HCT116 (cell line): ENCODE measurements around the gene ANKFN1. TPM values are rescaled to one million over a fixed set of nuclear protein-coding genes. Genes with fewer than 3 reads are reported as not detected.

ENCODE experiments used
- ATAC-seq: fragments of 200-7000 bp; cut with Tn5 transposase; 2 replicates; pipeline ENCODE4 v1.9.1; 2020; ENCODE audit warnings: mild to moderate bottlenecking, moderate library complexity
- BruUV-seq: library from RNA; stranded (reverse); fragments of 400-500 nt; replicated peaks from 2 replicates; lab custom pipeline; 2021; lab: Mats Ljungman, UMichigan
- CTCF ChIA-PET: fragments of 300-600 bp; sonication (Branson Sonifier 250); formaldehyde crosslinking; loops from one replicate; lab custom pipeline; 2021; ENCODE audit warnings: antibody characterized with exemption; lab: Charles Lee
- POLR2A ChIA-PET: fragments of 300-600, 350-600 bp; sonication (Branson Sonifier 250); formaldehyde crosslinking; loops from one replicate; lab custom pipeline; 2021; ENCODE audit warnings: antibody characterized with exemption; lab: Charles Lee
- RAD21 ChIA-PET, 2 experiments: fragments of 300-600 bp; sonication (Branson Sonifier 250); formaldehyde crosslinking; loops; one replicate each; lab custom pipeline; 2023; ENCODE audit warnings: low total read pairs in 2 of 2; ENCODE audit not compliant: uncharacterized antibody in 2 of 2, unreplicated experiment in 2 of 2, low non-redundant PET in 1 of 2; lab: Charles Lee
- DNase-seq: peaks from one replicate; pipeline ENCODE4 v3.0.0-alpha.2; 2010; ENCODE audit warnings: low read depth, low spot score
- H2AFZ ChIP-seq: fragments of 200-600 bp; shearing (Covaris generic), sonication (generic); 2 replicates; pipeline ENCODE4 v1.6.1; 2017; ENCODE audit warnings: low read depth, mixed run types, mixed read lengths, antibody characterized with exemption, low read length; ENCODE audit not compliant: poor library complexity, severe bottlenecking
- H3K27ac ChIP-seq: 2 replicates; pipeline ENCODE4 v1.5.1; 2012; ENCODE audit warnings: low read depth, low read length
- H3K27me3 ChIP-seq: fragments of 200-600 bp; sonication (generic); 2 replicates; pipeline ENCODE4 v1.6.1; 2016; ENCODE audit warnings: mixed run types, low read length, mixed read lengths; ENCODE audit not compliant: insufficient read depth
- H3K36me3 ChIP-seq, 2 experiments: fragments of 200-500 bp in 1 of 2; fragments of 200-600 bp in 1 of 2; sonication (Bioruptor generic) in 1 of 2; sonication (generic) in 1 of 2; 2 replicates each; pipeline versions ENCODE4 v1.5.1 to v1.6.1; 2014 to 2016; ENCODE audit warnings: low read length in 2 of 2, inconsistent platforms in 1 of 2, mixed read lengths in 1 of 2, mixed run types in 1 of 2; ENCODE audit not compliant: insufficient read depth in 2 of 2, control insufficient read depth in 1 of 2
- H3K4me1 ChIP-seq, 2 experiments: fragments of 200-600 bp in 1 of 2; sonication (generic) in 1 of 2; 2 replicates each; pipeline versions ENCODE4 v1.5.1 to v1.6.1; 2012 to 2017; ENCODE audit warnings: low read length in 2 of 2, inconsistent platforms in 1 of 2, mild to moderate bottlenecking in 1 of 2, mixed read lengths in 1 of 2, mixed run types in 1 of 2, moderate library complexity in 1 of 2; ENCODE audit not compliant: insufficient read depth in 2 of 2, control insufficient read depth in 1 of 2
- H3K4me2 ChIP-seq: fragments of 200-600 bp; sonication (generic); 2 replicates; pipeline ENCODE4 v1.6.1; 2017; ENCODE audit warnings: mixed run types, low read length, mixed read lengths
- H3K4me3 ChIP-seq, 2 experiments: fragments of 200-600 bp in 1 of 2; sonication (generic) in 1 of 2; replicated peaks in 1 of 2; 2 replicates each; pipeline ENCODE4 v1.5.1; 2011 to 2016; ENCODE audit warnings: low read length in 2 of 2, control low read depth in 1 of 2, low read depth in 1 of 2, mild to moderate bottlenecking in 1 of 2, mixed read lengths in 1 of 2, mixed run types in 1 of 2
- H3K79me2 ChIP-seq: fragments of 200-600 bp; sonication (generic); 2 replicates; pipeline ENCODE4 v1.6.1; 2017; ENCODE audit warnings: mild to moderate bottlenecking, mixed run types, low read length, moderate library complexity, mixed read lengths; ENCODE audit not compliant: insufficient read depth
- H3K9ac ChIP-seq: fragments of 200-600 bp; sonication (generic); 2 replicates; pipeline ENCODE4 v1.6.1; 2016; ENCODE audit warnings: low read length, mixed read lengths
- H3K9me2 ChIP-seq: fragments of 200-600 bp; sonication (generic), shearing (Covaris generic); 2 replicates; pipeline ENCODE4 v1.6.1; 2017; ENCODE audit warnings: mixed run types, mild to moderate bottlenecking, moderate library complexity; ENCODE audit not compliant: insufficient read depth
- H3K9me3 ChIP-seq, 2 experiments: fragments of 200-500 bp in 1 of 2; fragments of 200-600 bp in 1 of 2; sonication (Bioruptor generic) in 1 of 2; sonication (generic) in 1 of 2; 2 replicates each; pipeline ENCODE4 v1.6.1; 2014 to 2017; ENCODE audit warnings: low read length in 2 of 2, mixed read lengths in 2 of 2, inconsistent platforms in 1 of 2, low read depth in 1 of 2, mild to moderate bottlenecking in 1 of 2, mixed run types in 1 of 2, moderate library complexity in 1 of 2; ENCODE audit not compliant: control insufficient read depth in 1 of 2, insufficient read depth in 1 of 2
- H4K20me1 ChIP-seq: fragments of 200-600 bp; sonication (generic), shearing (Covaris generic); 2 replicates; pipeline ENCODE4 v1.6.1; 2017; ENCODE audit warnings: mixed run types, mild to moderate bottlenecking, moderate library complexity; ENCODE audit not compliant: insufficient read depth
- CBX3 ChIP-seq: IDR thresholded peaks from 2 replicates; pipeline ENCODE4 v1.6.1; 2012; ENCODE audit warnings: low read depth
- CEBPB ChIP-seq: IDR thresholded peaks from 2 replicates; pipeline ENCODE4 v1.6.1; 2012; ENCODE audit warnings: low read depth
- EGR1 ChIP-seq: IDR thresholded peaks from 2 replicates; pipeline ENCODE4 v1.6.1; 2012; ENCODE audit warnings: low read depth
- EZH2phosphoT487 ChIP-seq: fragments of 200-600 bp; IDR thresholded peaks from 2 replicates; pipeline ENCODE4 v1.6.1; 2018; ENCODE audit warnings: antibody characterized with exemption, borderline replicate concordance
- JUND ChIP-seq: IDR thresholded peaks from 2 replicates; pipeline ENCODE4 v1.6.1; 2012
- RAD21 ChIP-seq: IDR thresholded peaks from 2 replicates; pipeline ENCODE4 v1.6.1; 2012; ENCODE audit warnings: low read depth, mild to moderate bottlenecking
- SIN3A ChIP-seq: IDR thresholded peaks from 2 replicates; pipeline ENCODE4 v1.6.1; 2012; ENCODE audit warnings: low read depth
- SRF ChIP-seq: IDR thresholded peaks from 2 replicates; pipeline ENCODE4 v1.6.1; 2012; ENCODE audit warnings: low read depth
- ZNF274 ChIP-seq: fragments of 200-500 bp; sonication (Bioruptor generic); IDR thresholded peaks from 2 replicates; pipeline ENCODE4 v1.6.1; 2014; ENCODE audit warnings: mild to moderate bottlenecking, low read depth, low read length, inconsistent platforms
- intact Hi-C: fragments of 100-400 bp; cut with micrococcal nuclease; formaldehyde crosslinking; loops from 2 replicates; pipeline ENCODE4 v1.10.0; 2022
- total RNA-seq: library from RNA; stranded (reverse); gene quantifications from one replicate; pipeline ENCODE4 v1.2.1, GENCODE V29; 2021; ENCODE audit not compliant: unreplicated experiment
- TF ChIP-seq, protein P1 (sequence below), 3 experiments: fragments of 200-600 bp in 1 of 3; sonication (generic) in 1 of 3; IDR thresholded peaks in 2 of 3; conservative IDR thresholded peaks in 1 of 3; 2 replicates each; pipeline ENCODE4 v1.5.1; 2012 to 2017; ENCODE audit warnings: low read depth in 2 of 3, low read length in 2 of 3, antibody characterized with exemption in 1 of 3, borderline replicate concordance in 1 of 3, control low read depth in 1 of 3, mild to moderate bottlenecking in 1 of 3, mixed read lengths in 1 of 3, mixed run types in 1 of 3, moderate library complexity in 1 of 3; ENCODE audit not compliant: insufficient read depth in 1 of 3

The ANKFN1 gene
- total RNA-seq, 1 experiment from 2014 or later, result 1.1 TPM

DNA sequence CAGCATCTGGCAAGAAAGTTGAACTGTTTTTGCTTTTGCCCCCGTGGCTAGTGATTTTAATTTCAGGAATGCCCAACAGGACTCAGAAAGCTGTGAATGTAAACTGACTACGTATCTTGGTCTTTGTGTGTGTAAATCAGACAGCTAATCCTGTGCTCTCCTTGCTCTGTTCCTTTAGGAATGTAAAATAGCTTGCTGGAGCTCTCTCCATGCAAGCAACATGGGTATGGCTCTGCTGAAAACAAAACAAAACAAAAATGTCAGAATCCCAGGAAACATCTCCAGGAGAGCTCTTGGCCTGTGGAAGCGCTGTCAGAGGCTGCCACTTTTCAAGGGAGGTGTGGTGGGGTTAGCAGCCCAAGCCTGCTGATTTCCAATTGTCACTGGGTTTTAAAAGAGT is 278.5 kb downstream of the ANKFN1 start (continued):
- TF ChIP-seq, protein P1, sequence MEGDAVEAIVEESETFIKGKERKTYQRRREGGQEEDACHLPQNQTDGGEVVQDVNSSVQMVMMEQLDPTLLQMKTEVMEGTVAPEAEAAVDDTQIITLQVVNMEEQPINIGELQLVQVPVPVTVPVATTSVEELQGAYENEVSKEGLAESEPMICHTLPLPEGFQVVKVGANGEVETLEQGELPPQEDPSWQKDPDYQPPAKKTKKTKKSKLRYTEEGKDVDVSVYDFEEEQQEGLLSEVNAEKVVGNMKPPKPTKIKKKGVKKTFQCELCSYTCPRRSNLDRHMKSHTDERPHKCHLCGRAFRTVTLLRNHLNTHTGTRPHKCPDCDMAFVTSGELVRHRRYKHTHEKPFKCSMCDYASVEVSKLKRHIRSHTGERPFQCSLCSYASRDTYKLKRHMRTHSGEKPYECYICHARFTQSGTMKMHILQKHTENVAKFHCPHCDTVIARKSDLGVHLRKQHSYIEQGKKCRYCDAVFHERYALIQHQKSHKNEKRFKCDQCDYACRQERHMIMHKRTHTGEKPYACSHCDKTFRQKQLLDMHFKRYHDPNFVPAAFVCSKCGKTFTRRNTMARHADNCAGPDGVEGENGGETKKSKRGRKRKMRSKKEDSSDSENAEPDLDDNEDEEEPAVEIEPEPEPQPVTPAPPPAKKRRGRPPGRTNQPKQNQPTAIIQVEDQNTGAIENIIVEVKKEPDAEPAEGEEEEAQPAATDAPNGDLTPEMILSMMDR (IDR thresholded peaks at IDR 0.05 in 2 of 3, conservative IDR thresholded peaks at IDR 0.05 in 1 of 3; ENCODE audit: borderline replicate concordance in 1 of 3, insufficient read depth in 1 of 3, low read depth in 2 of 3, low read length in 2 of 3), result no peak
- TF ChIP-seq EGR1, result no peak
- TF ChIP-seq JUND, result no peak
- TF ChIP-seq EZH2phosphoT487, result no peak
- TF ChIP-seq SIN3A, result no peak

DNA sequence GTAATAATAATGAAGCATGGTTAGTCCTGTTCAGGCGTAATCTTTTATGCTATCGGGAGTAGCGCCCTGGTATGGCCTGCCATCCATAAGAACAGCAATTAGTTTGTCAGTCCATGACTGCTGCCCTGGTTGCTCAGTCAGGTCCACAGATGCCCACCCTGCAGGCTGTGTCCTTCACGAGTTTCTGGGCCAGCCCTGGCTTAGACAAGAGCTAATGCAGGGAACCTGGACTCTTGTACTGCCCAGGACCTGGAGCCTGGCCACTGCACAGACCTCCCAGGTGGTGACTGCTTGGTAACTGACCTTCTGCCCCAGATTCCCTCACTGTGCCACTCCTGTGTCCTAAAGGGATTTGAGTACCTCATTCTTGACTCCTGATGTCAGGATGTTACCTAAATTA is 279.2 kb downstream of the ANKFN1 start:
- no peak for TF ChIP-seq RAD21
- no peak for TF ChIP-seq JUND
- TF ChIP-seq EZH2phosphoT487, result no peak
- no peak for TF ChIP-seq CEBPB
- TF ChIP-seq ZNF274, result no peak
- TF ChIP-seq CBX3, result no peak
- TF ChIP-seq SRF, result no peak
- BruUV-seq, result no TSS peak
- Histone ChIP-seq H3K4me2 (no peak overlapping the region), H3K36me3 (no peaks in the 10 kb centered on the region), H3K9ac (no peak overlapping the region), H3K27ac (no peak overlapping the region), H3K4me3 (no peak overlapping the region), H2AFZ (no peak overlapping the region), H3K9me2 (no peaks in the 10 kb centered on the region), H3K27me3 (peaks cover 56% of the 10 kb centered on the region), H3K4me1 (no peaks in the 10 kb centered on the region), H3K79me2 (no peaks in the 10 kb centered on the region), H4K20me1 (no peaks in the 10 kb centered on the region), H3K9me3 (no peaks in the 10 kb centered on the region)
- ChIA-PET CTCF (no interaction called here), RAD21 (no interaction called here), POLR2A (no interaction called here)
- no peak for ATAC-seq
- intact Hi-C loops, result no loop called here
- DNase-seq, result no peak
